HEK293T (cell line): ENCODE data around the gene CCSER1.
A peak's percentile ranks its signal among the peaks of the same experiment; 100 is the strongest.

Source experiments
- ARNT ChIP-seq: fragments of 450-650 bp; IDR thresholded peaks from 2 replicates; pipeline ENCODE4 v1.6.1; 2017; ENCODE audit warnings: mild to moderate bottlenecking
- BHLHE40 ChIP-seq: fragments of 450-650 bp; IDR thresholded peaks from 2 replicates; pipeline ENCODE4 v1.6.1; 2016; ENCODE audit warnings: mild to moderate bottlenecking, moderate library complexity, borderline replicate concordance
- CTBP1 ChIP-seq: fragments of 450-650 bp; IDR thresholded peaks from 2 replicates; pipeline ENCODE4 v1.6.1; 2016; ENCODE audit warnings: borderline replicate concordance
- FOXA1 ChIP-seq: fragments of 450-650 bp; IDR thresholded peaks from 2 replicates; pipeline ENCODE4 v1.6.1; 2016; ENCODE audit warnings: mild to moderate bottlenecking
- FOXK2 ChIP-seq: fragments of 450-650 bp; IDR thresholded peaks from 2 replicates; pipeline ENCODE4 v1.6.1; 2016; ENCODE audit warnings: mild to moderate bottlenecking
- FOXM1 ChIP-seq: fragments of 450-650 bp; IDR thresholded peaks from 2 replicates; pipeline ENCODE4 v1.6.1; 2017; ENCODE audit warnings: mild to moderate bottlenecking, borderline replicate concordance
- L3MBTL2 ChIP-seq: fragments of 450-650 bp; conservative IDR thresholded peaks from 2 replicates; pipeline ENCODE4 v1.6.1; 2016; ENCODE audit warnings: mild to moderate bottlenecking
- PKNOX1 ChIP-seq: fragments of 450-650 bp; IDR thresholded peaks from 2 replicates; pipeline ENCODE4 v1.6.1; 2016
- SP1 ChIP-seq: fragments of 450-650 bp; IDR thresholded peaks from 2 replicates; pipeline ENCODE4 v1.6.1; 2017
- SUZ12 ChIP-seq: fragments of 450-650 bp; IDR thresholded peaks from 2 replicates; pipeline ENCODE4 v1.6.1; 2016; ENCODE audit warnings: mild to moderate bottlenecking
- TARDBP ChIP-seq: fragments of 450-650 bp; IDR thresholded peaks from 2 replicates; pipeline ENCODE4 v1.6.1; 2016

- no peak for TF ChIP-seq FOXK2
- no peak for TF ChIP-seq FOXM1
- TF ChIP-seq FOXA1 = no peak
- 0 out of 2 replicates have a peak, but pooled peaks have one; percentile 31 for TF ChIP-seq CTBP1
- TF ChIP-seq PKNOX1 = peak; percentile 73; the same call in 1 of the 2 replicates
- no peak for TF ChIP-seq SP1
- TF ChIP-seq SUZ12 = no peak
- TF ChIP-seq TARDBP = no peak
- no peak for TF ChIP-seq L3MBTL2
- no peak for TF ChIP-seq BHLHE40
- TF ChIP-seq ARNT = no peak
Observed at GRCh38 chr4:91087743-91088142, 960.5 kb downstream of the CCSER1 start.
